ENCODE results near the gene ATAD3B.

The ATAD3B gene

DNA sequence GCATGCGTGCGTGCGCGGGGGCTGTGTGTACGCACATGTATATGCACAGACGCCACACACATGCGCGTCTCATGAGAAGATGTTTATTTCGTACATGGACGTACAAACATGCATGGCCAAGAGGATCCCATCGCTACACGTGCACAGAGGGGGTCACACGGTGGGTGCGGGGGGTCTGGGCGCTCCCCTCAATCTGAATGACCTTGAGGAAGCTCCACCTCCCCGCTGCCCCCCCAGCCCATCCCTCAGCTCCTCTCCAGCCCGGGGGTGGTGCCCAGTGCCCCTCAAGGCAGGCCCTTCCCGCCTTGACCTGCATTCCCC, 67.4 kb downstream of the ATAD3B start:
- no peak overlapping the region for H2BK12ac ChIP-seq (ENCODE audit: low read length)
- no peak overlapping the region for H3K27ac ChIP-seq (ENCODE audit: low read depth, low read length)
- H3K36me3 ChIP-seq (ENCODE audit: control insufficient read depth in 1 of 2, insufficient read depth in 2 of 2, low read length in 2 of 2): peaks cover 43 to 46% of the 10 kb centered on the region in 2 experiments
- no peaks in the 10 kb centered on the region for H3K79me1 ChIP-seq (ENCODE audit: low read length)
- H3K27me3 ChIP-seq (ENCODE audit: insufficient read depth, low read length): no peaks in the 10 kb centered on the region
- H3K23ac ChIP-seq (ENCODE audit: low read length): no peak overlapping the region
- no peak overlapping the region for H2BK120ac ChIP-seq (ENCODE audit: insufficient read depth, low read length, poor library complexity)
- no peak overlapping the region for H4K8ac ChIP-seq (ENCODE audit: low read depth, low read length)
- H3K14ac ChIP-seq (ENCODE audit: low read length): no peak overlapping the region
- peak overlapping the region; percentile 71 for H3K4me2 ChIP-seq (ENCODE audit: low read length)
- H4K12ac ChIP-seq (ENCODE audit: low read depth, low read length): no peak overlapping the region
- no peak overlapping the region for H2AFZ ChIP-seq (ENCODE audit: insufficient read depth, low read length, poor library complexity)
- H3K4me3 ChIP-seq (ENCODE audit: low read depth, low read length): peak overlapping the region; percentile 63
- H2AK5ac ChIP-seq (ENCODE audit: low read length): no peak overlapping the region
- no peak overlapping the region for H3K9ac ChIP-seq (ENCODE audit: low read length)
- no peak overlapping the region for H4K91ac ChIP-seq (ENCODE audit: low read depth, low read length)
- no peak for DNase-seq
- no peak overlapping the region for H3K4ac ChIP-seq (ENCODE audit: low read depth, low read length)
- no CpG with 5 or more reads among the region's 18 CpGs for WGBS (ENCODE audit: extremely low coverage, insufficient coverage, insufficient read length)
- no peak overlapping the region for H2BK5ac ChIP-seq (ENCODE audit: low read depth, low read length, poor library complexity)
- no peak overlapping the region for H3K18ac ChIP-seq (ENCODE audit: low read length)
- H3K4me1 ChIP-seq (ENCODE audit: control insufficient read depth in 1 of 2, insufficient read depth in 2 of 2, low read length in 2 of 2): peaks cover 7 to 13% of the 10 kb centered on the region in 2 experiments
- no peaks in the 10 kb centered on the region for H3K79me2 ChIP-seq (ENCODE audit: control insufficient read depth, insufficient read depth, low read length, poor library complexity)
- H3K9me3 ChIP-seq (ENCODE audit: insufficient read depth, low read depth, low read length): no peaks in the 10 kb centered on the region

DNA sequence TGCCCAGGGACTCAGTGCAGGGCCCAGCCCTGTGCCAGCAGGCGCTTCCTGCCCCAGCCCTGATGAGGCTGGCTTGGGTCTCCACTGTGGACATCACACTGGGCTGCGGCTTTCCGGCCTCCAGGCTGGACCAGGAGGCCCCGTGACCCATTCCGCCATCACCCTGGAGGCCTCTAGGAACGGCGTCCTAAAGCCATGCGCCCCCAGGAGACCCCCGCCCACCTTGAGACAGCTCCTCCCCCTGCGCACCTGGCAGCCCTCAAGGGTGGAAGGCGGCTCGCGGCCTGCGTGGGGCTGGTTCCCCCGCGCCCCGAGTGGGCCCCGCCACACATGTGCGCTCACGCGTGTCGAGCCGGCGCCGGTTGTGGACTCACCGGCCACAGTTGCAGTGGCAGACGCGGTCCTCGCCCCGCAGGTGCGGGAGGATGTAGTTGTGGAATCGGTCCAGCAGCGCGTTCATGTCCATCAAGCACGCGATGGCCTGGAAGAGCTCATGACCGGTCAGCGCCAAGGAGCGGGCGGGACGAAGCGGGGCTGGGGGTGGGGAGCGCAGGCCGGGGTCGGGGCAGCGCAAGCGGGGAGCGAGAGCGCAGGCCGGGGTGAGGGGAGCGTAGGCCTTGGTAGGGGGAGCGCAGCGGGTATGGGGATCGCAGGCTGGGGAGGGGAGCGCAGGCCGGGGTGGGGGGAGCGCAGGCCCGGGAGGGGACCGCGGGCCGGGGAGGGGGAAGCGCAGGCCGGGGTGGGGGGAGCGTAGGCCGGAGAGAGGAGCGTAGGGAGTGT, 67.9 kb downstream of the ATAD3B start:
- H4K91ac ChIP-seq (ENCODE audit: low read depth, low read length): no peak overlapping the region

DNA sequence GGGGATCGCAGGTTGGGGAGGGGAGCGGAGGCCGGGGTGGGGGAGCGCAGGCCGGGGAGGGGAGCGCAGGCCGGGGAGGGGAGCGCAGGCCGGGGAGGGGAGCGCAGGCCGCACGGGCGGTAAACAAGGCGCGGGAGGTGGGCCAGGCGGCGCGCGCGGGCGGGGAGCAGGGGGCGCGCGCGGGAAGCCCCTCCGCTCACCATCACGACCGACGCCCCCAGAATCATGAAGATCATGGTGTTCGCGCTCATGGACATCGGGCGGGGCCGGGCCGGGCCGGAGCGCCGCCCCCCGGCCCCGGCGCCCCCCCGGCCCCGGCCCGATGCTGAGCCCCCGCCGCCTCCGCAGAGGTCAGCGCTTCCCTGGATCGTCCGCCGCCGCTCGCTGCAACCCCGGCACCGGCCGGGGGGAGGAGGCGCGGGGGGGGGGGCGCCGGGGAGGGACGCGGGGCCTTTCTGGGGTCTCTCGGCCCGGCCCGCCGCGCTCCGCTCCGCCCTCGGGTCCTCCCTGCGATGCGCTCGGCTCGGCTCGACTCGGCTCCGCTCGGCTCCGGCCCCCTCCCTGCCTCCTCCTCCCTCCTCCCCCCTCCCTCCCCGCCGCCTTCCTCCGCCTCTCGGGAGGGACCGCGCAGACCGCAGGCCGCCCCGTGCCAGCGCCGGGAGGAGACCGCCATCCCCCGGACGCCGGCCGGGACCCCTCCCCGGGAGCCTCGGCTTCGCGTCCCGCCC, 68.7 kb downstream of the ATAD3B start, which contains the start of gene TMEM240:
Gene TMEM240 (minus strand): TSS at position 535 of the 728 bp plus-strand sequence. CDS start 278 bp downstream, at position 257.
- H3K36me3 ChIP-seq (ENCODE audit: control insufficient read depth in 1 of 2, insufficient read depth in 2 of 2, low read length in 2 of 2): peaks cover 44 to 50% of the 10 kb centered on the region in 2 experiments
- peak within 1 kb of the TSS; percentile 71 for H3K4me2 ChIP-seq (ENCODE audit: low read length)
- no peak within 1 kb of the TSS for H3K27ac ChIP-seq (ENCODE audit: low read depth, low read length)
- H3K79me2 ChIP-seq (ENCODE audit: control insufficient read depth, insufficient read depth, low read length, poor library complexity): no peaks in the 10 kb centered on the region
- peak within 1 kb of the TSS; percentile 59 for H4K8ac ChIP-seq (ENCODE audit: low read depth, low read length)
- H2AFZ ChIP-seq (ENCODE audit: insufficient read depth, low read length, poor library complexity): peak within 1 kb of the TSS; percentile 46
- H3K14ac ChIP-seq (ENCODE audit: low read length): peak within 1 kb of the TSS; percentile 41
- H3K79me1 ChIP-seq (ENCODE audit: low read length): no peaks in the 10 kb centered on the region
- H3K4me1 ChIP-seq (ENCODE audit: control insufficient read depth in 1 of 2, insufficient read depth in 2 of 2, low read length in 2 of 2): peaks cover 7 to 13% of the 10 kb centered on the region in 2 experiments
- H2AK5ac ChIP-seq (ENCODE audit: low read length): peak within 1 kb of the TSS; percentile 61
- no peak within 1 kb of the TSS for H3K23ac ChIP-seq (ENCODE audit: low read length)
- peak within 1 kb of the TSS; percentile 53 for H3K18ac ChIP-seq (ENCODE audit: low read length)
- H2BK5ac ChIP-seq (ENCODE audit: low read depth, low read length, poor library complexity): no peak within 1 kb of the TSS
- H3K27me3 ChIP-seq (ENCODE audit: insufficient read depth, low read length): no peaks in the 10 kb centered on the region
- no CpG with 5 or more reads among the region's 100 CpGs for WGBS (ENCODE audit: extremely low coverage, insufficient coverage, insufficient read length)
- H4K12ac ChIP-seq (ENCODE audit: low read depth, low read length): peak within 1 kb of the TSS; percentile 92
- H3K4me3 ChIP-seq (ENCODE audit: low read depth, low read length): peak within 1 kb of the TSS; percentile 63
- H3K9ac ChIP-seq (ENCODE audit: low read length): no peak within 1 kb of the TSS
- peak within 1 kb of the TSS; percentile 29 for H4K91ac ChIP-seq (ENCODE audit: low read depth, low read length)
- H2BK120ac ChIP-seq (ENCODE audit: insufficient read depth, low read length, poor library complexity): no peak within 1 kb of the TSS
- H2BK12ac ChIP-seq (ENCODE audit: low read length): no peak within 1 kb of the TSS
- no peaks in the 10 kb centered on the region for H3K9me3 ChIP-seq (ENCODE audit: insufficient read depth, low read depth, low read length)
- no peak for DNase-seq
- no peak within 1 kb of the TSS for H3K4ac ChIP-seq (ENCODE audit: low read depth, low read length)

More for the DNA sequence above, 67.9 kb downstream of the ATAD3B start:
- H3K9me3 ChIP-seq (ENCODE audit: insufficient read depth, low read depth, low read length): no peaks in the 10 kb centered on the region
- no peaks in the 10 kb centered on the region for H3K27me3 ChIP-seq (ENCODE audit: insufficient read depth, low read length)
- H3K18ac ChIP-seq (ENCODE audit: low read length): no peak overlapping the region
- no peak overlapping the region for H3K9ac ChIP-seq (ENCODE audit: low read length)
- peaks cover 7 to 13% of the 10 kb centered on the region in 2 experiments for H3K4me1 ChIP-seq (ENCODE audit: control insufficient read depth in 1 of 2, insufficient read depth in 2 of 2, low read length in 2 of 2)
- no peaks in the 10 kb centered on the region for H3K79me2 ChIP-seq (ENCODE audit: control insufficient read depth, insufficient read depth, low read length, poor library complexity)
- peak overlapping the region; percentile 71 for H3K4me2 ChIP-seq (ENCODE audit: low read length)
- no peak overlapping the region for H3K27ac ChIP-seq (ENCODE audit: low read depth, low read length)
- no peak overlapping the region for H4K8ac ChIP-seq (ENCODE audit: low read depth, low read length)
- WGBS (ENCODE audit: extremely low coverage, insufficient coverage, insufficient read length): no CpG with 5 or more reads among the region's 66 CpGs
- no peak overlapping the region for H3K4ac ChIP-seq (ENCODE audit: low read depth, low read length)
- H3K23ac ChIP-seq (ENCODE audit: low read length): no peak overlapping the region
- no peak overlapping the region for H2BK12ac ChIP-seq (ENCODE audit: low read length)
- no peak overlapping the region for H2BK120ac ChIP-seq (ENCODE audit: insufficient read depth, low read length, poor library complexity)
- no peak for DNase-seq
- H4K12ac ChIP-seq (ENCODE audit: low read depth, low read length): peak overlapping the region; percentile 77
- H2BK5ac ChIP-seq (ENCODE audit: low read depth, low read length, poor library complexity): no peak overlapping the region
- H3K79me1 ChIP-seq (ENCODE audit: low read length): no peaks in the 10 kb centered on the region
- no peak overlapping the region for H3K14ac ChIP-seq (ENCODE audit: low read length)
- peaks cover 43 to 47% of the 10 kb centered on the region in 2 experiments for H3K36me3 ChIP-seq (ENCODE audit: control insufficient read depth in 1 of 2, insufficient read depth in 2 of 2, low read length in 2 of 2)
- H2AK5ac ChIP-seq (ENCODE audit: low read length): no peak overlapping the region
- peak overlapping the region; percentile 63 for H3K4me3 ChIP-seq (ENCODE audit: low read depth, low read length)
- H2AFZ ChIP-seq (ENCODE audit: insufficient read depth, low read length, poor library complexity): no peak overlapping the region

DNA sequence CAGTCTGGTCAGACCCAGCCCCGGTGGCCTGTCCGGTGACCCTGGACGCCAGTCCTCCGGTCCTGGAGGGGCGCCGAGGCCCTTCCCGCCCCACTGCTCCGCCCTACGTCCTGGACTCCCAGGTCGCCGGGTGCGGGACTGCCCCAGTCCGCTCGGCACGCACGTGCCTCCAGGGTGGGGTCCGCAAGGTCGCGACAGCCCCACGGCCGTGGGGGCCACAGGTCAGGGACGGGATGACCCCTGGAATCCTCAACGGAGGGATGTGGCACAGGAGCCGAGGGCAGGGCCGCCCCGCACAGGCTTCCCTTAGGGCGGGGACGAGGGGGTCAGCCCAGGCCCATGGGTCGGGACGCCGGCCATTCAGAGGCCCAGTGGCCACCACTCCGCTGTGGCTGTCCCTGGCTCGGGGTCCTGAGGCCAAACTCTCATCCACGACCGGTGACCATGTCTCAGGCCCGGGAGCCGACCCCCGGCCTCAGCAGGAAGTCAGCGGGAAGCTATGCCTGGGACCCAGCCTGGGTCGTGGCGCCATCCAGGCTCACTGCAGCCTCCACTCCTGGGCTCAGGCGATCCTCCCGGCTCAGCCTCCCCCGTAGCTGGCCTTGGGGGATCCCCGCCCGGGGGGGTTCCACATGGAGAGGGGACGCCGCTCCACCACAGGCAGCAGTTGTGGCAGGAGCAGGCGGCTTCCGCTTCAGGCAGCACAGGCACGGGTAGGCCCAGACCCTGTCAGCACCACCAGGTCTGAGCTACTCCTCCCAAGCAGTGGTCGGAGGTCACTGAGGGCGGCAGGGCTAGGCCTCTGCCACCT, 69.5 kb downstream of the ATAD3B start:
- Histone ChIP-seq H3K9ac (ENCODE audit: low read length) (no peak overlapping the region), H3K4ac (ENCODE audit: low read depth, low read length) (no peak overlapping the region), H2BK12ac (ENCODE audit: low read length) (no peak overlapping the region), H4K8ac (ENCODE audit: low read depth, low read length) (peak overlapping the region; percentile 59), H3K14ac (ENCODE audit: low read length) (peak overlapping the region; percentile 41), H2BK5ac (ENCODE audit: low read depth, low read length, poor library complexity) (no peak overlapping the region), H3K27ac (ENCODE audit: low read depth, low read length) (no peak overlapping the region), H3K23ac (ENCODE audit: low read length) (no peak overlapping the region), H4K91ac (ENCODE audit: low read depth, low read length) (peak overlapping the region; percentile 29), H2AK5ac (ENCODE audit: low read length) (peak overlapping the region; percentile 61), H3K9me3 (ENCODE audit: insufficient read depth, low read depth, low read length) (no peaks in the 10 kb centered on the region), H3K79me2 (ENCODE audit: control insufficient read depth, insufficient read depth, low read length, poor library complexity) (no peaks in the 10 kb centered on the region), H3K79me1 (ENCODE audit: low read length) (no peaks in the 10 kb centered on the region), H3K27me3 (ENCODE audit: insufficient read depth, low read length) (no peaks in the 10 kb centered on the region), H3K4me2 (ENCODE audit: low read length) (peak overlapping the region; percentile 68), H3K36me3 (ENCODE audit: control insufficient read depth in 1 of 2, insufficient read depth in 2 of 2, low read length in 2 of 2) (peaks cover 44 to 51% of the 10 kb centered on the region in 2 experiments), H3K18ac (ENCODE audit: low read length) (peak overlapping the region; percentile 53), H2AFZ (ENCODE audit: insufficient read depth, low read length, poor library complexity) (peak overlapping the region; percentile 46), H3K4me1 (ENCODE audit: control insufficient read depth in 1 of 2, insufficient read depth in 2 of 2, low read length in 2 of 2) (peaks cover 7 to 13% of the 10 kb centered on the region in 2 experiments), H2BK120ac (ENCODE audit: insufficient read depth, low read length, poor library complexity) (no peak overlapping the region), H4K12ac (ENCODE audit: low read depth, low read length) (peak overlapping the region; percentile 92), H3K4me3 (ENCODE audit: low read depth, low read length) (peak overlapping the region; percentile 37)
- no peak for DNase-seq
- WGBS (ENCODE audit: extremely low coverage, insufficient coverage, insufficient read length): no CpG with 5 or more reads among the region's 53 CpGs

Data from trophoblast cell (in vitro differentiated cells and primary cell).